Measurements from ENCODE around the gene CLCN6. TPM values are rescaled to one million over a fixed set of nuclear protein-coding genes. Genes with fewer than 3 reads are reported as not detected.

Gene CLCN6, protein sequence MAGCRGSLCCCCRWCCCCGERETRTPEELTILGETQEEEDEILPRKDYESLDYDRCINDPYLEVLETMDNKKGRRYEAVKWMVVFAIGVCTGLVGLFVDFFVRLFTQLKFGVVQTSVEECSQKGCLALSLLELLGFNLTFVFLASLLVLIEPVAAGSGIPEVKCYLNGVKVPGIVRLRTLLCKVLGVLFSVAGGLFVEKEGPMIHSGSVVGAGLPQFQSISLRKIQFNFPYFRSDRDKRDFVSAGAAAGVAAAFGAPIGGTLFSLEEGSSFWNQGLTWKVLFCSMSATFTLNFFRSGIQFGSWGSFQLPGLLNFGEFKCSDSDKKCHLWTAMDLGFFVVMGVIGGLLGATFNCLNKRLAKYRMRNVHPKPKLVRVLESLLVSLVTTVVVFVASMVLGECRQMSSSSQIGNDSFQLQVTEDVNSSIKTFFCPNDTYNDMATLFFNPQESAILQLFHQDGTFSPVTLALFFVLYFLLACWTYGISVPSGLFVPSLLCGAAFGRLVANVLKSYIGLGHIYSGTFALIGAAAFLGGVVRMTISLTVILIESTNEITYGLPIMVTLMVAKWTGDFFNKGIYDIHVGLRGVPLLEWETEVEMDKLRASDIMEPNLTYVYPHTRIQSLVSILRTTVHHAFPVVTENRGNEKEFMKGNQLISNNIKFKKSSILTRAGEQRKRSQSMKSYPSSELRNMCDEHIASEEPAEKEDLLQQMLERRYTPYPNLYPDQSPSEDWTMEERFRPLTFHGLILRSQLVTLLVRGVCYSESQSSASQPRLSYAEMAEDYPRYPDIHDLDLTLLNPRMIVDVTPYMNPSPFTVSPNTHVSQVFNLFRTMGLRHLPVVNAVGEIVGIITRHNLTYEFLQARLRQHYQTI
- 10 to 100 TPM; 13.2 to 15.7 TPM for total RNA-seq

DNA sequence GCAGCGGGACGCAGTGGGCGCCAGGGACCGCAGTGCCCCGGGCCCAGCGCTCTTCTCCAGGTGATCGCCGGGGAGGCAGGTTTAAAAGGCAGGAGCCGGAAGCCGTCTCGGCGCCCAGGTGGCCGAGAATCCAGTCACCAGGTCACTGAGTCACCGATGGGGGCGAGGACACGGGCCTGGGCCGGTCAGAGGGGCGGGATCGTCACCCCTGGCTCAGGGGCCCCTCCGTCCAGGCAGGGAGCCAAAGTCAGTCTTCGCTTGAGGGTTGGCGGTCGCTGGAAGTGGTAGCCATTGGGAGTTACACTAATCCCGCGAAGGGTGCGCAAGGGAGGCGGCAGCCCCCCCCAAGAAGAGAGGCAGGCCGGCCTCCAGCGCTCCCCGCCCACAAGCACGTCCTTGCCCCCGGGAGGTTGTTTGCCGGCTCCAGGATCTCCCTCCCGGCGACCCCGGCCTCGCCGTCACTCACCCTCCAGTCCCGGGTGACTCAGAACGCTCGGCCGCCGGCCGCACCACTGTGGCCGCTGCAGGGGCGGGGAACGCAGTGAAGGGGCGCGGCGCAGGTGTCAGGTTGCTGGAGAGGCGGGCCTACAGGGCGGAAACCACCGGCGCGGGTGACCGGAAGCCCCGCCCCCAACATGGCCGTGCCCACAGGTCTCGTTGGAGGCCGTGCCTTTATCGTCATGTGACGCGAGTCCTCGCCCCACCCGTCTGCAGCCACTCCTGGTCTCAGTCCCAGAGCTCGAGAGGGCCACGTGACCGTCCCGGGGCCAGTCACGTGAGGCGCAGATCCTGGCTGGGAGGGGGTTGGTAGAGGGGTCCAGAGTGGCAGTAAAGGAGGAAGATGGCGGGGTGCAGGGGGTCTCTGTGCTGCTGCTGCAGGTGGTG, at the start of gene CLCN6, which contains the start of gene MTHFR:
Gene CLCN6, plus strand, starts transcription at position 770 of the 885 bp plus-strand sequence. Its CDS starts 72 bp downstream, at position 842.
Gene MTHFR, minus strand, starts transcription at position 543 of the 885 bp plus-strand sequence. CDS start 2,848 bp downstream, outside the sequence.
- ChIA-PET POLR2A (interaction anchor here (1.2 kb wide), 1 partner anchor 103 kb away, joined by 3 read pairs; no protein-coding TSS in a partner anchor), CTCF (interaction anchor here (0.5 to 1.5 kb wide), 4 partner anchors 15 to 155 kb away, joined by 3 to 5 read pairs (median 3); no protein-coding TSS in a partner anchor)
- peak within 1 kb of the TSS; percentile 93 for H3K27ac Mint-ChIP-seq
- H3K4me1 Mint-ChIP-seq: peaks cover 69% of the 10 kb centered on the region
- peak; percentile 99 for DNase-seq
- peak within 1 kb of the TSS; percentile 92 for H3K4me3 Mint-ChIP-seq
- H3K27me3 Mint-ChIP-seq: no peaks in the 10 kb centered on the region
- peaks cover 21% of the 10 kb centered on the region for H3K36me3 Mint-ChIP-seq (ENCODE audit: low read depth)
- no peaks in the 10 kb centered on the region for H3K9me3 Mint-ChIP-seq

DNA sequence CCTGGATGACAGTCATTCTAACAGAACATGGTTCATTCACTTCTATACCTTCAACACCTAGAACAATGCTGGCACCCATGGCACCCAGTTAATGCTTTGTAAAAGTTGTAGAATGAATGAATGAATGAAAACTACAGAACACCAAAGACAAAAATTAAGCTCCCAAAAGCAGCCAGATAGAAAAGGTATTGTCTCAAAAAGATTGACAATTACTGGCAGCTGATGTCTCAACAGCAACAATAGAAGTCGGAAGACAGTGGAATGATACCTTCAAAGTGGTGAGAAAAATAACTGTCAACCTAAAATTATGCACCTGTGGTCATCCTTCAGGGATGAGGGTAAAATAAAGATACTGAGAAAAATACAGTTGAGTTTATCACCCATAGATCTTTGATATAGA, 48.9 kb upstream of the CLCN6 start:
- peaks cover 24% of the 10 kb centered on the region for H3K27me3 Mint-ChIP-seq
- H3K27ac Mint-ChIP-seq: no peak overlapping the region
- H3K9me3 Mint-ChIP-seq: no peaks in the 10 kb centered on the region
- POLR2A ChIA-PET: no interaction called here
- peaks cover 11% of the 10 kb centered on the region for H3K4me1 Mint-ChIP-seq
- DNase-seq: no peak
- H3K36me3 Mint-ChIP-seq (ENCODE audit: low read depth): no peaks in the 10 kb centered on the region
- CTCF ChIA-PET: interaction anchor here (0.5 kb wide), 1 partner anchor 36 kb away, joined by 3 read pairs; no protein-coding TSS in a partner anchor
- no peak overlapping the region for H3K4me3 Mint-ChIP-seq

DNA sequence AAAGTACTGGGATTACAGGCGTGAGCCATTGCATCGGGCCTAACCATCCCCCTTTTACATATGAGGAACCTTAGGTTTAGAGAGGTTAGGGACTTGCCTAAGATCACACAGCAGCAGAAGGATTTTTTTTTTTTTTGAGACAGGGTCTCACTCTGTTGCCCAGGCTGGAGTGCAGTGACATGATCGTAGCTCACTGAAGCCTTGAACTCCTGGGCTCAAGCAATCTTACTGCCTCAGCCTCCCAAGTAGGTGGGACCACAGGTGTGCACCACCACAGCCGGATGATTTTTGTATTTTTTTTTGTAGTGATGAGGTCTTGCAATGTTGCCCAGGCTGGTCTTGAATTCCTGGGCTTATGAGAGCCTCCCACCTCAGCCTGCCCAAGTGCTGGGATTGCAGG, 46.2 kb upstream of the CLCN6 start:
- ChIA-PET POLR2A (no interaction called here), CTCF (no interaction called here)
- no peak overlapping the region for H3K4me3 Mint-ChIP-seq
- H3K4me1 Mint-ChIP-seq: peaks cover 6% of the 10 kb centered on the region
- no peak overlapping the region for H3K27ac Mint-ChIP-seq
- H3K9me3 Mint-ChIP-seq: no peaks in the 10 kb centered on the region
- no peak for DNase-seq
- peaks cover 34% of the 10 kb centered on the region for H3K27me3 Mint-ChIP-seq
- no peaks in the 10 kb centered on the region for H3K36me3 Mint-ChIP-seq (ENCODE audit: low read depth)

DNA sequence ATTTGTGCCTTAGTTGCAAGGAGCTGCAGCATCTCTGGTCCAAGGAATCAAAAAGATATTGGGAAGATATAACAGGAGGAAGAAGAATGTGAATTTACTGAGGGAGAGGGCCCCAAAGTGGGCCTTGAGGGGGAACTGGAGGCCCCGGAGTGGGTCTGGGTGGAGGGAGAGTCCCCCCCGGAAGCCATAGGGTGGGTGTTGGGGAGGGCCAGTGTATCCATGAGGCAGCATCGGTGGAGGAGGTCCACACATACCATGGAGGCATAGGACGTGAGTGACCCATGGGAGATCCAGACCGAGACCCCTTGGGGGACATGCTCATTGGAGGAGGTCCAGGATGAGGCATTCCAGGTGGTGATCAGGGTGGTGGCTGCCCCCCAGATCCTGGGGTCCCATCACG, 44.7 kb upstream of the CLCN6 start:
- no peak for DNase-seq
- Mint-ChIP-seq H3K4me3 (no peak overlapping the region), H3K36me3 (ENCODE audit: low read depth) (no peaks in the 10 kb centered on the region), H3K27me3 (peaks cover 29% of the 10 kb centered on the region), H3K9me3 (no peaks in the 10 kb centered on the region), H3K4me1 (peaks cover 6% of the 10 kb centered on the region), H3K27ac (no peak overlapping the region)
- POLR2A ChIA-PET: no interaction called here
- CTCF ChIA-PET: no interaction called here

DNA sequence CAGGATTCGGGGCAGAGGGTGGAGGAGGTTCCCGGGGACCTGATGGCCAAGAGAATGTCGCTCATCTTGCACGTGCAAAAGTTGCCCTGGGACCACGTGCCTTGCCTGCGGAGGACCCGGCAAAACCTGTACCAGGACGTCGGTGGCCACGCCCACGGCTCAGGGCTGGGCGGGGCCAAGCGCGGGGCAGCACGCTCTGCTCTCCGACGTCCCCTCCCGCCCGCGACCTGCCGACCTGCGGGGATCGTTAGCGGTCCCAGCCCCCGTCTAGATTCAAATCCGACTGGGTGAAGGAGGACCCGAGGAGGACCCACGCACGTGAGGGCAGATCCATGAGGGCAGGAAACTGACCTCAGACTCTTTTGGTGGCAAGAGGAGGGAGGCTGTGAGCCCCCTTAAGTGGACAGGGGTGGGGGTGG, 44.0 kb upstream of the CLCN6 start, which contains the start of gene C1orf167:
Gene C1orf167, plus strand, starts transcription at position 206 of the 419 bp plus-strand sequence. CDS start 2,208 bp downstream, outside the sequence.
- H3K27me3 Mint-ChIP-seq: peaks cover 25% of the 10 kb centered on the region
- H3K36me3 Mint-ChIP-seq (ENCODE audit: low read depth): no peaks in the 10 kb centered on the region
- H3K4me3 Mint-ChIP-seq: no peak within 1 kb of the TSS
- H3K4me1 Mint-ChIP-seq: peaks cover 6% of the 10 kb centered on the region
- ChIA-PET POLR2A (no interaction called here), CTCF (no interaction called here)
- H3K9me3 Mint-ChIP-seq: no peaks in the 10 kb centered on the region
- no peak within 1 kb of the TSS for H3K27ac Mint-ChIP-seq
- DNase-seq: peak; percentile 29

DNA sequence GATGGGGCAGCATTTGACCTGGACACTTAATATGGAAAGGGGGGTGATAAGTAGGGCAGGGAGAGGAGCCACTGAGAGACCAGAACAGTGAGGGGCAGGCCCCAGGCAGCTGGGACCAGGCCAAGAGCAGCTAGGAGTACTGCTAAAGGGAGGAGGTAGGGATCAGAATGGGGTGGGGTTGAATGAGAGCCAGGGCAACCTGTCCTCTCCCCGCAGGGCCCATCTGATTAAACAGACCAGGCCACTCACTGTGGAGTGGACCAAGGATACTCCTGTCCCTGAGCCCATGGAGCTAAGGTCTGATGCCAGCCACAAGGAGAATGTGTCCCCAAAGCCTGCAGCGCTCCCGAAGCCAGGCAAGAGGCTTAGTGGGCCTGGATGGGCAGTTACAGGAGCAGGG, 41.9 kb upstream of the CLCN6 start:
- Mint-ChIP-seq H3K4me3 (no peak overlapping the region), H3K27ac (no peak overlapping the region), H3K4me1 (peaks cover 6% of the 10 kb centered on the region), H3K9me3 (no peaks in the 10 kb centered on the region), H3K27me3 (peaks cover 21% of the 10 kb centered on the region), H3K36me3 (ENCODE audit: low read depth) (no peaks in the 10 kb centered on the region)
- CTCF ChIA-PET: no interaction called here
- DNase-seq: no peak
- POLR2A ChIA-PET: no interaction called here

DNA sequence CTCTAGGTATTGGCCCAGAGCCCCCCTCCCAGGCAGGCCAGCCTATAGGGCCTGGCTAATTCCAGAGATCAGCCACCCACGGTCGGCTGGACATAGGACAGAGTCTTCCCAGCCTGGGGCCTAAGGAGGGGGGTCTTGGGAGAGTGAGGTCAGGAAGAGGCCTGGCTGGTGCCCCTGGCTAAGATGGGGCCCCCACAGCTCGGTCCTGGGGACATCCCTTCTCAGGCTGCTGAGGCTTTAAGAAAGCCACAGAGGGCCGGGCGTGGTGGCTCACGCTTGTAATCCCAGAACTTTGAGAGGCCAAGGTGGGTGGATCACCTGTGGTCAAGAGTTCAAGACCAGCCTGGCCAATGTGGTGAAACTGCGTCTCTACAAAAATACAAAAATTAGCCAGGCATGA, 41.5 kb upstream of the CLCN6 start:
- POLR2A ChIA-PET: no interaction called here

DNA sequence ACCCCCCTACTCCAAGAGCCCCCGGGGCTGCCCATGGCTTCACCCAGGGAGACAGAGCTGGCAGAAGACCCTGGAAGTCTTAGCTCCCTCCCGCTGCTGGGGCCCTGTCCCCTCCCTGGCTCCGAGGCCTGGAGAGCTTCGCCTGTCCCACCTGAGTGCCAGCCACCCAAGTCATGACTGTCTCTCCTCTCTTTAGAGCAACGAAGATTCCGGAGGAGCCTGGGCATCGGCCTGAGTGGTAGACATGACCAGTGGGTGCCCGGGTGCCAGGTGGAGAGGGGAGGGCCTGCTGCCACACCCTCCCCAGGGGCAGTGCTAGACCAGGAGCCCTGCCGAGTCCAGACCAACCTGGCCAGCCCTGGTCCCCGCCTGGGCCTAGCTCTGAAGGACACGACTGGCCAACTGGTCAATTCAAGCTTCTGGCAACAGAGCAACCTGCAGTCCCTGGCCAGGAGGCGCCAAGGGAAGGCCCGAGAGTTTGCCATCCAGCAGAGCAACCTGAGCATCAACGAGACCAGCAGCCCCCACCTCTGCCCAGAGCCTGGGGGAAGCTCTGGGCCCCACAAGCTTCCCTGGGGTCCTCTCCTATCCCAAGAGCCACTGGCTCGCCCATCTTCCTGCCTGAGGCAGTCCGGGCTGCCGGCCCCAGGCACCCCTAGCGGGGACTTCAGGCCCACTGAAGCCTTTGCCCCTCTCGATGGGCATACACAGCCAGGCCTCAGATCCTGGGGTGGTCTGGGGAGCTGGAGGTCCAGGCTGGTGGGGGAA, 40.1 kb upstream of the CLCN6 start:
- Mint-ChIP-seq H3K27ac (no peak overlapping the region), H3K4me3 (no peak overlapping the region), H3K36me3 (ENCODE audit: low read depth) (no peaks in the 10 kb centered on the region), H3K4me1 (peaks cover 6% of the 10 kb centered on the region), H3K27me3 (peaks cover 19% of the 10 kb centered on the region), H3K9me3 (no peaks in the 10 kb centered on the region)
- CTCF ChIA-PET: interaction anchor here (0.7 to 1.3 kb wide), 3 partner anchors 19 to 728 kb away, joined by 3 to 4 read pairs (median 3); no protein-coding TSS in a partner anchor
- no peak for DNase-seq
- POLR2A ChIA-PET: no interaction called here

More for the DNA sequence above, 41.5 kb upstream of the CLCN6 start:
- Mint-ChIP-seq H3K4me3 (no peak overlapping the region), H3K27ac (no peak overlapping the region), H3K27me3 (peaks cover 21% of the 10 kb centered on the region), H3K4me1 (peaks cover 6% of the 10 kb centered on the region), H3K9me3 (no peaks in the 10 kb centered on the region), H3K36me3 (ENCODE audit: low read depth) (no peaks in the 10 kb centered on the region)
- no peak for DNase-seq
- CTCF ChIA-PET: interaction anchor here (1.2 kb wide), 1 partner anchor 20 kb away, joined by 3 read pairs; no protein-coding TSS in a partner anchor

DNA sequence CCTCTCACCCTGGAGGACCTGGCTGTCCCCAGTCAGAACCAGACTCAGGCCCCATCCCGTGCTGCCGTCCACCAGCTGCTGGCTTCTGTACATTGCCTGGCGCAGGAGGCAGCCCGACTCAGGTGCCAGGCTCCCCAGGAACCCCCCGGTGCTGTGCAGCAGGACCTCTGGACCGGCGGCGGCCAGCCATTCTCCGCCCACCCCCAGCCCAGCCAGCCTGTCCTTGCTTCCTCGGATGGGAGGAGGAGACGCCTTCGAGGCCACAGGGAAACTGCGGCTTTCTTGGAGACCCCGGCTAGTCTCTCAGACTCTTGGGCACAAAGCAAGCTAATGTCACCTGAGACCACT, 39.6 kb upstream of the CLCN6 start:
- Mint-ChIP-seq H3K27ac (no peak overlapping the region), H3K9me3 (no peaks in the 10 kb centered on the region), H3K4me1 (peaks cover 4% of the 10 kb centered on the region), H3K4me3 (no peak overlapping the region), H3K36me3 (ENCODE audit: low read depth) (no peaks in the 10 kb centered on the region), H3K27me3 (peaks cover 14% of the 10 kb centered on the region)
- DNase-seq: no peak
- POLR2A ChIA-PET: no interaction called here
- CTCF ChIA-PET: interaction anchor here (1.3 kb wide), 1 partner anchor 729 kb away, joined by 3 read pairs; no protein-coding TSS in a partner anchor

DNA sequence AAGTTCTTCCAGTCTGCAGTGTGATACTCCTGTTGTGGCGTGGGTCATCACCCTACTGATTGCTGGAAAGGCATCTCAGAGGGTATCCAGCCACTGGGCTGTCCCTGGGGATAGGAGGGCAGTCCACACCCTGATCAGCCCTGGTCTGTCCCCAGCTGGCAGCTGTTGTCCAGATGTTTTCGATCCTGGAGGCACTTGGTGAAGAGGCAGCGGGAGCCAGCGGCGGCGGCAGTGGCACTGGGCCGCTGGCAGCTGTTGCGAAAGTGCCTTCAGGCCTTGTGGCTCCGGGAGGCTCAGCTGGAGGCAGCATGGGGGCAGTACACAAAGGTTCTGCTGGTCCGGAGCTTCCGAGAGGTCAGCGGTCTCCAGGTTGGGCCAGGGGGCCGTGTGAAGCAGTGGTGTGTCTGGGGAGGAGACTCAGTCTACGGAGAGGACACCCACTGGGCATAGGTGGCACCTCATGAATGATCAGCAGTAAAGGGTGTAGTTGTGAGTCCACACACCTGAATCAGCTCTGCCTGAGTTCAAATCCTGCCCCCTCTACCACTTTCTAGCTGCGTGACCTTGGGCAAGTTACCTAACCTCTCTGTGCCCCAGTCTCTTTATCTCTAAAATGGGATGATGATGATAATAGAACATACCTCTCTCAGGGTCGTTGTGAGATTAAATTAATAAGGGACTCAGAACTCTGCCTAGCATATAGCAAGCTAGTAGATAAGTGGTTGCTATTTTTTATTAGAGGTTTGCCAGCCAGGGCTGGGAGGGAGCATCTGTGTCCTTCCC, 37.9 kb upstream of the CLCN6 start:
- no peaks in the 10 kb centered on the region for H3K27me3 Mint-ChIP-seq

DNA sequence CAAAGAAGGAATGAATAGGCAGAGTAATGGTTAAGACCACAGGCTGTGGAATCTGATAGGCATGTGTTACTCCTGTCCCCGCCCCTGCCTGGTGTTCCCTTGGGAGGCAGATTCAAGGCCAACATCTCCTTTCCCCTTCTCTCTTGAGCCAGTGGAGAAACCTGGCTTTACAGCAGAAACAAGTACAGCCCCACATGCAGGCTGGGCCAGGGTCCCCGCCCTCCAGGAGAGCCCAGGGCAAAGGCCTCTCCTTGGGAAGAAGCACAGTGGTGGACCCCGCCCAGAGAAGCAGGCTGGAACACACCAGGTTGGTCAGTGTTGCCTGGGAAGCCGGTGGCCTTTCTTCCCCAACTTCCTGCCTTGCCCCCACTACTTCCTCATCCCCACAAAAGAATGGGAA, 37.2 kb upstream of the CLCN6 start:
- no peaks in the 10 kb centered on the region for H3K27me3 Mint-ChIP-seq
- no peak for DNase-seq
- H3K4me1 Mint-ChIP-seq: no peaks in the 10 kb centered on the region
- H3K36me3 Mint-ChIP-seq (ENCODE audit: low read depth): no peaks in the 10 kb centered on the region
- H3K9me3 Mint-ChIP-seq: no peaks in the 10 kb centered on the region
- H3K4me3 Mint-ChIP-seq: no peak overlapping the region
- ChIA-PET POLR2A (no interaction called here), CTCF (interaction anchor here (0.9 kb wide), 1 partner anchor 28 kb away, joined by 5 read pairs; no protein-coding TSS in a partner anchor)
- no peak overlapping the region for H3K27ac Mint-ChIP-seq

More for the DNA sequence above, 37.9 kb upstream of the CLCN6 start:
- ChIA-PET POLR2A (no interaction called here), CTCF (no interaction called here)
- Mint-ChIP-seq H3K9me3 (no peaks in the 10 kb centered on the region), H3K4me1 (no peaks in the 10 kb centered on the region), H3K36me3 (ENCODE audit: low read depth) (no peaks in the 10 kb centered on the region), H3K4me3 (no peak overlapping the region), H3K27ac (no peak overlapping the region)
- no peak for DNase-seq
